Suppressor macrophage treated with lipopolysaccharide for 1 hour (primary cell): ENCODE data around the gene R3HDM2.
"Not testable (repeated sequence)": the region's sequence is repeated elsewhere in the genome, so short reads cannot be mapped to it uniquely, and the experiment has no call there.

Experiments
- DNase-seq, 3 donors: peaks; one replicate each; pipeline ENCODE4 v3.0.0-alpha.2; 2020 to 2022

R3HDM2 gene

DNA sequence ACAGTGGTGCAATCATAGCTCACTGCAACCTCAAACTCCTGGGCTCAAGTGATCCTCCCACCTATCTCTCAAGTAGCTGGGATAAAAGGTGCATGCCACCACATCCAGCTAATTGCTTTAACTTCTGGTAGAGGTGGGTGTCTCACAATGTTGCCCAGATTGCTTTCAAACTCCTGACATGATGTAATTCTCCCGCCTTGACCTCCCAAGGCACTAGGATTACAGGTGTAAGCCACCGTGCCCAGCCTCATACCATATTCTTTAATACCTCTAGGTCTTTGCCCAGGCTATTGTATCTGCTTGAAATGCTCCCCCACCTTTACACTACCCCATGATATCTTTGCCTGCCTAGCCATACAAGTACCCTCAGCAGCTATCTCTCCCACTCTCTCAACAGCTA lies 11.3 kb downstream of the R3HDM2 start:
- DNase-seq: no peak

DNA sequence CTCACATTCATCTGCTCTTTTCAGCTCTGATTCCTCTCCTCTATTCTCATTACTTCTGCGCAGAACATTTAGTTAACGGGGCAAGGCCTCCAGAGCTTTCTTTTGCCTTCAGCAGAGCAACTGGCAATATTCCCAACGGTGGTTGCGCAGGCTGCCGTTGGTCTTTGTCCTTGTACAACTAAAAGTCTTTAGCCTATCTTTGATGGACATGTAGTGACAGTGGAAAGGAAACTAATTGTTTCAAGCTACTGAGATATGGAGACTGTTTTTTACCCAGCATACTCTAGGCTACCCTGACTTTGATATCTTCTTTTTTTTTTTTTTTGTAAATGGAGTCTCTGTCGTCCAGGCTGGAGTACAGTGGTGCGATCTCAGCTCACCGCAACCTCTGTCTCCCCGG lies 12.6 kb downstream of the R3HDM2 start:
- DNase-seq: no peak

DNA sequence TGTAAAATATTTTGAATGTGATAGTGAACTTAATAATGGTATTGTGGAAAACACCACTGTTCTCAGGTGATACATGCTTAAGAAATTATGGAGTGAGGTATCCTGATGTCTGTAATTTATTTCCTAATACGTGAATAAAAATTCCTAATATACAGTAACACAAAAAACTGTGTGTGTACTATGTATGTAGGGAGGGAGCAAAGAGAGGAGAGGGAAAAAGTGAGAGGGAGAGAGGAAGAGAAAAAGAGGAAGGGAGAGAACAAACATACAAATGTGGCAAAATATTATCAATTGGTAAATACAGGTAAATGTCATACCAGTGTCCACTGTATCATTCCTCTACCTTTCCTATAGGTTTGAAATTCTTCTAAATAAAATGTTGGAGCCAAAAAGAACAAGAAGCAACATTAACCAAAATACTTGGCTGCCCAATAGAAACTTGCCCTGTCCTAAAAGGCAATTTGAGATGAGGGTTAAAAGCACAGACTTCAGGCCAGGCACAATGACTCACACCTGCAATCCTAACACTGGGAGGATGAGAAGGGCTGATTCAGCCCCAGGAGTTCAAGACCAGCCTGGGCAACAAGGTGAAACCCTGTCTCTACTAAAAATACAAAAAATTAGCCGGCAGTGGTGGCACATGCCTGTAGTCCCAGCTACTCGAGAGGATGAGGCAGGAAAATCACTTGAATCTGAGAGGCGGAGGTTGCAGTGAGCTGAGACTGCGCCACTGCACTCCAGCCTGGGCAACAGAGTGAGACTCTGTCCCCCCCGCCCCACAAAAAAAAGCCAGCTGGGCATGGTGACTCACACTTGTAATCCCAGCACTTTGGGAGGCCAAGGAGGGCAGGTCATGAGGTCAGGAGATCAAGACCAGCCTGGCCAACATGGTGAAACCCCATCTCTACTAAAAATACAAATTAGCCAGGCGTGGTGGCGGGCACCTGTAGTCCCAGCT lies 14.5 kb downstream of the R3HDM2 start:
- DNase-seq: peak in 1 of 3 donors; percentile 13

DNA sequence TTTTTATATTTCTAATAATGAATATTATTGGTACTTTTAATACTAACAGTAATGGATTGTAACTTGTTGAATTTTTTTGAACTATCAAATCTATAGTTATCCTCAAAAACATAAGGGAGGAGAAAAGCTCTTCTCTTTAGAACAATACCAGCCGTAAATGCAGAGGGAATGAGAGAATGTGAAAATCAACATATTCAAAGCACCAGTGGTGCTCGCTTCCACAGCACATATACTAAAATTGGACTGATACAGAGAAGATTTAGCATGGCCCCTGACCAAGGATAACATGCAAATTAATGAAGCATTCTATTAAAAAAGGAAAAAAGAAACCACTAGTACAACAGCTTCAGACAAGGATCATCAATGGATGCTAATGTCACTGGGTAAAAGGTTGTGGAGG lies 15.8 kb downstream of the R3HDM2 start:
- DNase-seq: no peak

DNA sequence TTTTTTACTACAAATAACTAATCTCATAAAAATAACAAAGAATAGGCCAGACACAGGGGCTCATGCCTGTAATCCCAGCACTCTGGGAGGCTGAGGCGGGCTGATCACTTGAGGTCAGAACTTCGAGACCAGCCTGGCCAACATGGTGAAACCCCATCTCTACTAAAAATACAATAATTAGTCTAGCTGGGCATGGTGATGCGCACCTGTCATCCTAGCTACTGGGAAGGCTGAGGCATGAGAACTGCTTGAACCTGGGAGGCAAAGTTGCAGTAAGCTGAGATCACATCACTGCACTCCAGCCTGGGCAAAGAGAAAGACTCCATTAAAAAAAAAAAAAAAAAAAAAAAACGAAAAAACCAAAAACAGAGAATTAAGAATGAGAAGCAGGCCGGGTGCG lies 16.7 kb downstream of the R3HDM2 start:
- DNase-seq: not testable (repeated sequence)

DNA sequence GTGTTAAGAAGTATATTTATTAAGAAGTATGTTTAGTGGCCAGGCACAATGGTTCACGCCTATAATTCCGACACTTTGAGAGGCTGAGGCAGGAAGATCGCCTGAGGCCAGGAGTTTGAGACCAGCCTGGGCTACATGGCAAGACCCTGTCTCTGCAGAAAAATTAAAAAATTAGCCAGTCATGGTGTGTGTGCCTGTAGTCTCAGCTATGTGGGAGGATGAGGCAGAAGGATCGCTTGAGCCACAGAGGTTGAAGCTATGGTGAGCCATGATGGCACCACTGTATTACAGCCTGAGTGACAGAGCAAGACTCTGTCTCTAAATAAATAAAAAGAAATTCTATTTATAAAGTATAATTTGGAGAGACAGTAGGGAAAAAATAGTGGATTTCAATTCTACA lies 20.3 kb downstream of the R3HDM2 start:
- DNase-seq: no peak

DNA sequence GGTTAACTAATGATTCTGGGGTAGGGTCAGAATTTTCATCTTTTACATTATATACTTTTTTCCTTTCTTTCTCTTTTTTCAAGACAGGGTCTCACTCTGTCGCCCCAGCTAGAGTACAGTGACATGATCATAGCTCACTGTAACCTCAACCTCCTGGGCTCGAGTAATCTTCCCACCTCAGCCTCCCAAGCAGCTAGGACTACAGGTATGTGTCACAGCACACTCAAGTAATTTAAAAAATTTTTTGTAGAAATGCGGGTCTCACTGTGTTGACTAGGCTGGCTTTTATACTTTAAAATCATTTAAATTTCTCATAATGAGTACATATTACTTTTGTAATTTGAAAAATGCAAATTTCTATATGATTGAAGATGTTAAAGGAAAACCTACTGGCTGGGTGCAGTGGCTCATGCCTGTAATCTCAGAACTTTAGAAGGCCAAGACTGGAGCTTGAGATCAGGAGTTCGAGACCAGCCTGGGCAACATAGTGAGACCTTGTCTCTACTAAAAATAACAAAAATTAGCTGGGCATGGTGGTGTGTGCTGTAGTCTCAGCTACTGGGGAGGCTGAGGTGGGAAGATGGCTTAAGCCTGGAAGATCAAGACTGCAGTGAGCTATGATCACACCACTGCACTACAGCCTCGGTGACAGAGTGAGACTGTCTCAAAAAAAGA lies 25.7 kb downstream of the R3HDM2 start:
- no peak for DNase-seq

DNA sequence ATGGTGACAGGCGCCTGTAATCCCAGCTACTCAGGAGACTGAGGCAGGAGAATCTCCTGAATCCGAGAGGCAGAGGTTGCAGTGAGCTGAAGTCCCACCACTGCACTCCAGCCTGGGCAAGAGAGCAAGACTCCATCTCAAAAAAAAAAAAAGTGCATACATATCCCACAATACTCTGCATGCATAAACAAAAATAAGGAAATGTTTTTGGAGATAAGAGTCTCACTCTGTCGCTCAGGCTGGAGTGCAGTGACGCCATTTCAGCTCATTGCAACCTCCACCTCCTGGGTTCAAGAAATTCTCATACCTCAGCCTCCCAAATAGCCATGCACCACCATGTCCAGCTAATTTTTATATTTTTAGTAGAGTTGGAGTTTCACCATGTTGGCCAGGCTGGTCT lies 28.7 kb downstream of the R3HDM2 start:
- DNase-seq: not testable (repeated sequence)

DNA sequence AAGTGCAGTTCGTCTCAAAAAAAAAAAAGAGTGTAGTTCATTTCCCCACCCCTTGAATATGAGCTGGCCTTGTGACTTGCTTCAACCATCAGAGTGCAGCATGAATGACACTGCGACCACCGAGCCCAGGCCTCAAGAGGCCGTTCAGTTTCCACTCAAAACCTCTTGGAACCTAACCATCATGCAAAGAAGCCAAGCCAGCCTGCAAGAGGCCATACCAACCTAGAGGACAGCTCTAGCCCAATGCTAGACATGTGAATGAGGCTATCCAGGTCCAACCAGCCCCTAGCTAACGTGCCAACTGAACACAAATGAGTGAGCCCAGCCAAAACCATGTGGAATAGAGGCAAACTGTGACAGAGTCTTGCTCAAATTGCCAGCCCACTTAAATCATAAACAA lies 29.7 kb downstream of the R3HDM2 start:
- DNase-seq: no peak

DNA sequence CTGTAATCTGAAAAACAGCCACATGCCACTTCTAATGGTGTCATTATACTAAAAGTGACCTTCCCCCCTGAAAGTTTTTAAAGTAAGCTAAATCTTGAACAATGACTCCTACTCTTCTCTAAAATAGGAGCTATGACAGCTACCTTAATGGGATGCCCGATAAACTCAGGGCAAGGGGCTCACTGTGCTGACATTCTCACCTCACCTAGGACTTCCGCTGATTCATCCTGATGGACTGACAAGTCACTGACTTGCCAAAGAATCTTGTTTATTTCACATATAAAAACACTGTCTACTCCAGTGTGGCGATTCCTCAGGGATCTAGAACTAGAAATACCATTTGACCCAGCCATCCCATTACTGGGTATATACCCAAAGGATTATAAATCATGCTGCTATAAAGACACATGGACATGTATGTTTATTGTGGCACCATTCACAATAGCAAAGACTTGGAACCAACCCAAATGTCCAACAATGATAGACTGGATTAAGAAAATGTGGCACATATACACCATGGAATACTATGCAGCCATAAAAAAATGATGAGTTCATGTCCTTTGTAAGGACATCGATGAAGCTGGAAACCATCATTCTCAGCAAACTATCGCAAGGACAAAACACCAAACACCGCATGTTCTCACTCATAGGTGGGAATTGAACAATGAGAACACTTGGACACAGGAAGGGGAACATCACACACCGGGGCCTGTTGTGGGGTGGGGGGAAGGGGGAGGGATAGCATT lies 31.0 kb downstream of the R3HDM2 start:
- DNase-seq: not testable (repeated sequence)

DNA sequence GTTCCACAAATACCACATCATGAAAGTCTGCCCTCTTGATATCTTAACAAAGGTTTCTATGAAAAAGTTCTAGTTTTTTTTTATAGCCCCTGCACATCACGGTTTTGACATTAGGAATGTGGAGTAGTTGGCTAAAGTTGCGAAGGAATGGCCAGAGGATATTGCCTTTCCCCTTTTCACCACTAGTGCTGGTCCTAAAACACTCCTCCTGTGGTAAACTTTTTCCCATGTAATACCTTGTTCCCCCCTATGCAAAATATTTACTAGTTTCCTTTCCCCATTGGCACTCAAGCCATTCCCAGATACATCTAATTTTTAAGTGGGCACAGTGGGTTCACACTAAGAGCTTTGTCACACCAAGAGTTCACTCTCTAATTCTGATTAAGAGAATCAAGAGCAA lies 33.4 kb downstream of the R3HDM2 start:
- no peak for DNase-seq

DNA sequence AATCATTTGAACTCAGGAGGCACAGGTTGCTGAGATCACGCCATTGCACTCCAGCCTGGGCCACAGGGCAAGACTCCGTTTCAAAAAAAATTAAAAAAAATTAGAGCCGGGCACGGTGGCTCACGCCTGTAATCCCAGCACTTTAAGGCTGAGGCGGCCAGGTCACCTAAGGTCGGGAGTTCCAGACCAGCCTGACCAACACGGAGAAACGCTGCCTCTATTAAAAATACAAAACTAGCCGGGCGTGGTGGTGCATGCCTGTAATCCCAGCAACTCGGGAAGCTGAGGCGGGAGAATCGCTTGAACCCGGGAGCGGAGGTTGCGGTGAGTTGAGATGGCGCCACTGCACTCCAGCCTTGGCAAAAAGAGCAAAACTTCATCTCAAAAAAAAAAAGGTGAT lies 35.7 kb downstream of the R3HDM2 start:
- DNase-seq: no peak

DNA sequence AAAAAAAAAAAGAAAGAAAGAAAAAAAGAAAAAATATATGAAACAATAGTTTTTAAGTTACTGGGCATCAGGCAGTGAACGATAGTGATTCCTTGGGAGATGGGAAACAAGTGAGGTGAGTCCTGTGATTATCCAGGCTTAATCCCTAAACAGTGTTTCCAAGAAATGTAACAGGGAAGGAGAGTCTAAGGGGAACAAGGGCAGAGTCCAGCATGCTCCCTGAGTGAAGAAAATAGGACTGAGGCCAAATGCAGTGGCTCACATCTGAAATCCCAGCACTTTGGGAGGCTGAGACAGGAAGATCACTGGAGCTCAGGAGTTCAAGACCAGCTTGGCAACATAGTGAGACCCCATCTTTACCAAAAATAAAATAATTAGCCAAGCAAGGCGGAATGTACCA lies 40.7 kb downstream of the R3HDM2 start:
- DNase-seq: no peak

DNA sequence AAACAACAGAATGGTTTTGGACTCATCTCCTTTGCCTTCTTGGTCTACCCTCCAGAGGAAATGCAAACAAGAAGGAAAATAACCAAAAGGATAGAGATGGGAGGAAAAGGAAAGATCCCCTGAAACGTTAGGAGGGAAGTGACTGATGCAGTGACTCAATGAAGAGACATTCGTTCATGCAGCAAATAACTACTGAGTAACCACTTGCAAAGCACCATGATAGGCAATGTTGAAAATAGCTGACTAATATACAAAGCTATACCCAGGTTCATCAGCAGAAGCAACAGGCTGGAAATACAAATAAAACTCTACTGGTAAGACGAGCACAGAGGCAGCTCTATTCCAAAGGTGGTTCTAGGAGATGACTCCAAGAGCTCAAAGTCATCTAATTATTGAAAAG lies 41.8 kb downstream of the R3HDM2 start:
- DNase-seq: peak; percentile 20 to 53 (median 35)

DNA sequence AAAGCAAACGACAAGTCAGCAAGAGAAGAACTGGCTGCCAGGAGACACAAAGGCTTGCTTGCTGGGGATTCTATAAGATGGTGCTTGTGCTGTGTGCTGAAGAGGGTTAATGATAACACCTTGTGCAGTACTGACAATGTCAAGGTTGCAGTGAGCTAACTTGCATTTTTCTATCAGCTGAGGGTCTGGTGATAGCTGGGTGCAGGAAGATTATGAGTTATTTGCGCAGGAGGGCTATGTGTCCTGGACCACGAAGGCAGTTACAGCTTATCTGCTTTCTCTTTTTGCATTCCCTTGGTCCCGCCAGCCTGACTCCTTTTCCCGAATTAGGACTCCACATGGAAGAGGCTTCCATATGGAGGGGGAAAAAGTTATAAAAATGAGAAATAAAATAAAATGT lies 42.4 kb downstream of the R3HDM2 start:
- no peak for DNase-seq

DNA sequence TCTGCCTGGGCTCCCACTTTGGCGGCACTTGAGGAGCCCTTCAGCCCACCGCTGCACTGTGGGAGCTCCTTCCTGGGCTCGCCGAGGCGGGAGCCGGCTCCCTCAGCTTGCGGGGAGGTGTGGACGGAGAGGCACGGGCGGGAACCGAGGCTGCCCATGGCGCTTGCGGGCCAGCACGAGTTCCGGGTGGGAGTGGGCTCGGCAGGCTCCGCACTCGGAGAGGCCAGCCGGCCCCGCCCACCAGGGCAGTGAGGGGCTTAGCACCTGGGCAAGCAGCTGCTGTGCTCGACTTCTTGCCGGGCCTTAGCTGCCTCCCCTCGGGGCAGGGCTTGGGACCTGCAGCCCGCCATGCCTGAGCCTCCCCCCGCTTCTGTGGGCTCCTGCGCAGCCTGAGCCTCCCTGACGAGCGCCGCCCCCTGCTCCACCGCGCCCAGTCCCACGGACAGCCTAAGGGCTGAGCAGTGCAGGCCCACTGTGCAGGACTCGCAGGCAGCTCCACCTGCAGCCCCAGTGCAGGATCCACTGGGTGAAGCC lies 44.6 kb downstream of the R3HDM2 start:
- no peak for DNase-seq

DNA sequence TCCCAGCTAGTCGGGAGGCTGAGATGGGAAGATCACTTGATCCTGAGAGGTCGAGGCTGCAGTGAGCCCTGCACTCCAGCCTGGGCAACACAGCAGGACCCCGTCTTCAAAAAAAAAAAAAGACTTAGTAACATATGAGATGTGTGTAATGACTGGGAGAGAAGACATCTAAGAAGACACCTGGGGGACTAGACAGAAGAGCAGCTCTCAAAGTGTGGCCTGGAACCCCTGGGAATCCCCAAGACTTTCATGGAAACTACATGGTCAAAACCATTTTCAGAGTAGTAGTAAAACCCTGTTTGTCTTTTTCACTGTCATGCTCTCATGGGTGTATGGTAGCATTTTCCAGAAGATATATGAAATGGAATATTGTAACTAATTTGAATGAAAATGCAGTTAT lies 45.3 kb downstream of the R3HDM2 start:
- DNase-seq: no peak

DNA sequence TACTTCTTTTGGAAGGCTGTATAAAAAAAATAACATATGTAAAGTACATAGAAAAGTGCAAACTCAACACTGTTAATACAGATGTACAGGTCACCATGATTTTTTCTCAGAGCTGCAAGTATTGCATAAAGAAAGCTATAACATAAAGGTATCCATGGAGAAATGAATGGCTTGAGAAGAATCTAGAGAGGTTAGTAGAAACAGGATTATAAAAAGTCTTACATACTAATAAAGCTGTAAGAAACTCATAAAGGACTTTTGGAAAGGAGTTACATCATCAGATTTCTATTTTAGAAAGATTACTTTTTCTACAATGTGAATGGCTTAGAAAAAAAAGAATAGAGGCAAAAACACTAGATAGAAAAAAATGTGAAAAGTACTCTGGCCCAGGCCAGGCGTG lies 46.4 kb downstream of the R3HDM2 start:
- DNase-seq: no peak

DNA sequence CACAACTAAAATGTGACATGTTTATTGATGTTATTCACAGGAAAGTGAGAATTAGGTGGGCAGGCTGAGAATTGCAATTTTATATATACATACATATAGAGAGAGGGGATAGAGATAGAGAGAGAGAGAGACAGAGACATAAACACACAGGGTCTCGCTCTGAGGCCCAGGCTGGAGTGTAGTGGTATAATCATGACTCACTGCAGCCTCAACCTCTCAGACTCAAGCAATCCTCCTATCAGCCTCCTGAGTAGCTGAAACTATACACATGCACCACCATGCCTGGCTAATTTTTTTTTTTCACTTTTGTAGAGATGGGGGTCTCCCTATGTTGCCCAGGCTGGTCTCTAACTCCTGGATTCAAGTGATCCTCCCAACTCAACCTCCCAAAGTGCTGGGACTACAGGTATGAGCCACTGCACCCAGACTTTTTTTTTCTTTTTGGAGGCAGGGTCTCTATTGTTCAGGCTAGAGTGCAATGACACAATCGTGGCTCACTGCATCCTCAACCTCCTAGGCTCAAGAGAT lies 49.1 kb downstream of the R3HDM2 start:
- no peak for DNase-seq

DNA sequence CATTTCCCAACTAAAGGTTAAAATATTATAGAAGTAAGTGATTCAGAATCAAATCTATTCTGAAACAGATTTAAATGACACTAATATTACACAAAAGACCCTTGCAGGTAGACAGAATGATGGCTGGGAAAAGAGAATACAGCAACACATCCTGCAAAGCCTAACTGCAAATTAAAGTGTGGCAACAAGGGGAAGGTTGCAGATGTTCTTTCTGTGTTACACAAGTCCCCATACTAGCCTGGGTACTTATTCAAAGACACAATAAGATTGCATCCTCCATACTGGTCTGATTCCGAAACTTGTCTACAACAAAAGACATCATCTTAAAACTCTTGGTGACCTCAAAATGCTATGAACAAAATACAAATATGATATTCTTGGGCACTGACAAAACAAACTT lies 50.5 kb downstream of the R3HDM2 start:
- DNase-seq: no peak

DNA sequence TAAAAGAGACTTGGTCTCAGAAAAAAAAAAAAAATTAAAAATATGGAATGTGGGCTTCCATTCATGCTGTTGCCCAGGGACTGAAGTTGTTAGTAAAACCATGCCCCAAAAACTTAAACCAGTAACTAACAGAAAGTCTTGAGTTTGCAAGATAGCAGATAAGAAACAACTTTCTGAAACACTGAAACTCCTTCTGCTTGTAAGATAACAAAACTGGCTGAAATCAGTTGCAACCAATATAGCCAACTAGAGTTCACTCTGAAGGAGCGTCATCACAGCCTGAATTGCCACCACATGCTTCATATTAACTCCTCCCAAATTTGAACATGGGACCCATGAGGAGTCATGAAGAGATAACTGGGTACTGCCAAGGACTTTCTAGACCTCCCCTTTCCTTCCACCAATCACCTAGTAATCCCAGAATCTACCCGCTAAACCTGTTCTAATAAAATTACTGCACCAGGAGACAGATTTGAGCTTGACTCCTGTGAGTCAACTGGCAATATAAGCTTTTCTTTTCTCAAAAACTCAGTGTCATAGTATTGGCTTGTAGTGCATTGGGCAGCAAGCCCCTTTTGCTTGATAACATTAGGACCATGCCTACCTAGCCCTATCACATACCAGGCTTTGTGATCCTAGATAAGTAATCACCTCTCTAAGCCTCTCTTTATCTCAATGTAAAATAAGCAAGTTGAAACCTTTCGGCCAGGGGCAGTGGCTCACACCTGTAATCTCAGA lies 53.6 kb downstream of the R3HDM2 start:
- DNase-seq: no peak

DNA sequence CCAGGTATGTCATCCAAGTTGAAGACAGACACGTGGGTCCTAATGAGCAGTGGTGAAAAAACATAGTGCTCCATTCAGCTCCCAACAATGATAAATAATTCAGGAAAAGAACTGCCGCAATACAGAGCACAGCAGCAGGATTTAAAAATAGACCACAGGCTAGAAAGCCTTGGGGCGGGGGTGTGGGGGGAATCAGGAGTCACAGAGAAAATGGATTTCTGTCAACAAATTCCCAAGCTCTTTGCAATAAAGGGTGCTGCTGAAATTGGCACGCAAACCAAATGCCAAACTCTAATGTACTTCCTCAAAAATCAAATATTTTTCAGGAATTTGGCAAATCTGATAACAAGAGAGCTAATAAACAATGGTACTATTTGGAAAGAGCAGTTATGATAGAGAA lies 58.6 kb downstream of the R3HDM2 start:
- DNase-seq: no peak
